Measurements from ENCODE around the gene PTGFRN.

The PTGFRN gene

DNA sequence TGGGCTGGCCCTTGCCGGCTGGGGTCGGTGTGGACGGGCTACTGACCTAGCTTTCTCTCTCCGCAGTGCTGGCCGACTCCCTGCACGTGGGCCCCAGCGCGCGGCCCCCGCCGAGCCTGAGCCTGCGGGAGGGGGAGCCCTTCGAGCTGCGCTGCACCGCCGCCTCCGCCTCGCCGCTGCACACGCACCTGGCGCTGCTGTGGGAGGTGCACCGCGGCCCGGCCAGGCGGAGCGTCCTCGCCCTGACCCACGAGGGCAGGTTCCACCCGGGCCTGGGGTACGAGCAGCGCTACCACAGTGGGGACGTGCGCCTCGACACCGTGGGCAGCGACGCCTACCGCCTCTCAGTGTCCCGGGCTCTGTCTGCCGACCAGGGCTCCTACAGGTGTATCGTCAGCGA lies 34.9 kb downstream of the PTGFRN start:
- no peak for DNase-seq

DNA sequence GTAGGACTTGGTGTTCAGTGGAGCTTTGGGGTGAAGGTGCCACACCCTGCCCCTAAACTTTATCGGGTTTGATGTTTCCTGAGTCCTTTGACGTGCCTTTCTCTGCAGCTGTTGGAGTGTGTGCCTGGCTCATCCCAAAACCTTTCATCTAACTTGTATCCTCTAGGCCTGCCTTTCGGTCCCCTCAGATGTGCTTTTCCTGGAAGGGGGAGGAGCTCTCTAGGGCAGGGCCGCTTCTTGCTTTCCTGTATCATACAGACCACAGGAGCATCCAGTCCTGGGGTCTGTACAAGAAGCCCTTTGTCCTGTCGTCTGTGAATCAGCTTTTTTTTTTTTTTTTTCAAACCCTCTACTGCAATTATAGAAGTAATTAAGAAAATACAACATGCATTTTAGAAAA lies 35.7 kb downstream of the PTGFRN start:
- no peak for DNase-seq

GRCh38 chr1:116945996-116946395 lies 36.3 kb downstream of the PTGFRN start:
- DNase-seq, result no peak

GRCh38 chr1:116947092-116947860 lies 37.6 kb downstream of the PTGFRN start:
- no peak for DNase-seq

DNA sequence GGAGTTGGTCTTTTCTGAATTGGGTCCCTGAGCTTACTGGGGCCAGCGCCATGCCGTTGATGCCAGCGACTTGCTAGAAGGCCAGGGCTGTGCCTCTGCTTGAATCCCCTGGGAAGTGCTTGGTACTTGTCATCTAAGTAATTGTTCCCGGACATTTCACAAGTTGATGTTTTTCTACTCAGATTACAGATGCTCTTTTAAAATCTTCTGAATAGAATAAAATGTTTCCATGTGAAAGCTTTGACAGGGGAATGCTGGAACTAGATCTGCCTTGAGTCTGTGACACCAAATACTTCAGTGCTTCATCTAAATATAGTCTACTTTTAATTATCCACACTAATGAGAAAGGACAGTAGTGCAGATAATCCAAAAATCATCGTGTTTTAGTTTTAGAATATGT lies 38.3 kb downstream of the PTGFRN start:
- DNase-seq, result no peak

DNA sequence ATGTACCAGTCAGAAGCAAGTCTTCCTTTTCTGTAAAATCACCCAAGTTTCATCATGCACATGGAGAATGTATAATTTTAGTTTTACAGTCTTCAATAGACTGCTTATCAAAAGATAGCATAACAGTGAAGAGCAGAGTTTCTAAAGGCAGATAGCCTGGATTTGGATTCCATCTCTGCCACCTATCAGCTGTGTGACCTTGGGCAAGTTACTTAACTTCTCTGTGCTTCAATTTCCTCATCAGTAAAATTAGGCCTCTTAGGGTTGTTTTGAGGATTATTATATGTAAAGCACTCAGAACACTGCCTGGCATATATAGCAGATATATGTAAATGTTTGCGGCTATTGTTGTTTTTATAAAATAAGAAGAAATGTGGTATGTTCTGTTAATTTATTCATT lies 38.9 kb downstream of the PTGFRN start:
- no peak for DNase-seq

DNA sequence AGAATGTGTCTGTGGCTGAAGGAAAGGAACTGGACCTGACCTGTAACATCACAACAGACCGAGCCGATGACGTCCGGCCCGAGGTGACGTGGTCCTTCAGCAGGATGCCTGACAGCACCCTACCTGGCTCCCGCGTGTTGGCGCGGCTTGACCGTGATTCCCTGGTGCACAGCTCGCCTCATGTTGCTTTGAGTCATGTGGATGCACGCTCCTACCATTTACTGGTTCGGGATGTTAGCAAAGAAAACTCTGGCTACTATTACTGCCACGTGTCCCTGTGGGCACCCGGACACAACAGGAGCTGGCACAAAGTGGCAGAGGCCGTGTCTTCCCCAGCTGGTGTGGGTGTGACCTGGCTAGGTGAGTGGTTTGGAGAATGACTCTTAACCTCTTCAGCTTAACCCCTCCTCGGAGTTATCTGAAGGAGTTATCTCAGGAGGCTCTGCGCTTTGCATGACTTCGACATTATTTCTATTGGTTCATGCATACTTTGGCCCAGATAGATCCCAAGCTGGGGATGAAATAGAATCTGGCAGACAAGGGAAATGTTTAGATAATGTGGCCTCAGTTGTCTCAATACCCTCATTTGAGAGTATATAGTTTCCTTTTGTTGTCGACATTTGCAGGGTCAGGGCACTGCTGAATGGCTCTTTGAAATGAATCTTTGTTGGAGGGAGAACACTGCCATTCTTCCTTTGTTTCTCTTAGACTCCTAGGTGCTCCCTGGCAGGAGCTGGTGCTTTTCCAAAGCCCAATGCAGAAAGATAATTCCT lies 39.7 kb downstream of the PTGFRN start:
- no peak for DNase-seq

- DNase-seq, result no peak
Observed at GRCh38 chr1:116950517-116951199, 40.9 kb downstream of the PTGFRN start.

- DNase-seq, result peak; percentile 57
Observed at GRCh38 chr1:116951200-116951935, 41.7 kb downstream of the PTGFRN start.

DNA sequence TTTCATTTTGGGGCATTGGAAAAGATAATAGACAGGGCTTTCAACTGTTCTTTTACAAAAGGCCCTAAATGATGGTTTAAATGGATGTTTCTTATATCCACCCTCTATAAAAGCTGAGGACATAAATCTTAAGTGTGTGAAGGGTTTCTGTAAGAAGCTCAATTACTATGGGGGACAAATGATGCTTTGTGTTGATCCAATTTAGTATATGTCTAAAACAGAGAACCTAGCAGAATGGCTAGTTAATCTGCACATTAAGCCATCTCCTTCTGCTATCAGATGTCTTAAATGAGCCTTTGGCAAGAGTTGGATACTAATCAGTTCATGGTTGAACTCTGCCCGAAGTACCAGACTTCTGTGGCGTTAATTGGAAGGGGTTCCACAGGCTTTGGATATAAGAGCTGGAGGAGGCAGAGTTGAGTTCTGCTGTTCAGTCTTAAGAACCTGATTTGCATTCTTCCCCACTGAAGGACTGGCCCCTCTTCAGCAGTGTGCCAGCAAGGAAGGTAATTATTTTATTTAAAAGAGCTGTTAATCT lies 43.1 kb downstream of the PTGFRN start:
- no peak for DNase-seq

DNA sequence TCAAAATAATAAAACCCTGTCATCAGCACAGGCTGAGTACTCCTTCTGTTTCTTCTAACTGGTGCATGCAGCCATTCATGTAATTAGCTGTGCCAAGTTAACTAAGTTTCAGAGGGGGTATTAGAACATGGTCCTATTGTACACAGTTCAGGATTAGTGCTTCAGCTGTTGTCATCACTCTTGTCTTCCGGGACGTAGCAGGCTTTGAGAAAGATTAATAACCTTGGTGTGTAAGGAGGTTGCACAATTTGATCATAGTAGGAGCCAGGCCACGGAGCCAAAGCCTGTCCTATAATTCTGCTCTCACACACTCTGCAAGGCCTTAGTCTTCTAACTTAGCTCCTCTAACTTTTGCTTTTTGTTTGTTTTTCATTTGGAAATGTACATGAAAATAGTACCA lies 44.7 kb downstream of the PTGFRN start:
- peak; percentile 22 for DNase-seq

- no peak for DNase-seq
Observed at GRCh38 chr1:116956378-116956777, 46.7 kb downstream of the PTGFRN start.

DNA sequence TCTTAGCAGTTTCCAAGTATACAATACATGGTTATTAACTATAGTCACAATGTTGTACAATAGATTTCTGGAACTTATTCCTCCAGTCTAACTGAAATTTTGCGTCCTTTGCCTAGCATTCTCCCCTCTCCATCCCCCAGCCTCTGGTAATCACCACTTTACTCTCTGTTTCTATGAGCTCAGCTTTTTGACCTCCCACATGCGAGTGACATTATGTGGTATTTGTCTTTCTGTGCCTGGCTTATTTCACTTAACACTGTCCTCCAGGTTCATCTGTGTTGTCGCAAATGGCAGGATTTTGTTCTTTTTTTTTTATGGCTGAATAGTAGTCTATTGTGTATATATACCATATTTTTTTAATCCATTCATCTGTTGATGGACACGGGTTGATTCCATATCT lies 47.9 kb downstream of the PTGFRN start:
- no peak for DNase-seq

- no peak for DNase-seq
Observed at GRCh38 chr1:116958110-116958509, 48.4 kb downstream of the PTGFRN start.

DNA sequence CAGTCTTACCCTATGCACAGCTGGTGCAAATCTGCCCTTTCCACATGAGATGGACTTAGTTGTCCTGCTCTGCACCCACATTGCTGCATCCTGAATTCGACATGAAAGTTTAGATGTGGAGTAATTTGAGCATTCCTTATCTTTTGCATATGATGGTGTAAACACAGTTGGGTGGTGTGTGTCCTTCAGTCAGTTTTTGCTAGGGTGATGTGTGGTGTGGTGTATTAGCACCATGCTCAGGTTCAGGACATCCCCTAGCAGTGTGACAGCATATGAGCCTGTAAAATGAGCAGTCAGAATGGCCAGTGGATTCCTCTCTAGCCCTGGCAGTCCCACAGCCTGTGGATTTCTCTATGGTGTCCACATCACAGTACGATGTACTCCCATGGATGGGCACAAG lies 49.3 kb downstream of the PTGFRN start:
- no peak for DNase-seq

DNA sequence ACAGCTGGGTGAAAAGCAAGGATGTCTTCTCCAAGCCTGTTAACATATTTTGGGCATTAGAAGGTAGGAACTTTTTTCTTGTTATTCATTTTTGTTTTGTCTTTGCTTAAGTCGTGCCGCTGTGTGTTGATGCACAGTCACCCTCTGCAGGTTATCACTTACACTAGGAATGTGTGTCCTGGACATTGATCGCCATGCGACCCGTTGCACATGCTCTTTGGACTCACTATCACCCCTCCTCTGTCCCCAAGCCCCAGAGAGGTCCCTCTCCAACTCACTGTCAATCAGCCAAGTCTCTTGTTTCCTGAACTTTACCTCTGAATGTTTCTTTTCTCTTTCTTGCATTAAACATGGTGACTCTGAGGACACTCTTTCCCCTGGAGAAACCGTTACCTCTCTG lies 51.9 kb downstream of the PTGFRN start:
- DNase-seq, result no peak

GRCh38 chr1:116962987-116963639 lies 53.4 kb downstream of the PTGFRN start:
- DNase-seq, result no peak

- peak; percentile 14 for DNase-seq
Observed at GRCh38 chr1:116966791-116967190, 57.1 kb downstream of the PTGFRN start.

- DNase-seq, result no peak
Observed at GRCh38 chr1:116968724-116969123, 59.0 kb downstream of the PTGFRN start.

DNA sequence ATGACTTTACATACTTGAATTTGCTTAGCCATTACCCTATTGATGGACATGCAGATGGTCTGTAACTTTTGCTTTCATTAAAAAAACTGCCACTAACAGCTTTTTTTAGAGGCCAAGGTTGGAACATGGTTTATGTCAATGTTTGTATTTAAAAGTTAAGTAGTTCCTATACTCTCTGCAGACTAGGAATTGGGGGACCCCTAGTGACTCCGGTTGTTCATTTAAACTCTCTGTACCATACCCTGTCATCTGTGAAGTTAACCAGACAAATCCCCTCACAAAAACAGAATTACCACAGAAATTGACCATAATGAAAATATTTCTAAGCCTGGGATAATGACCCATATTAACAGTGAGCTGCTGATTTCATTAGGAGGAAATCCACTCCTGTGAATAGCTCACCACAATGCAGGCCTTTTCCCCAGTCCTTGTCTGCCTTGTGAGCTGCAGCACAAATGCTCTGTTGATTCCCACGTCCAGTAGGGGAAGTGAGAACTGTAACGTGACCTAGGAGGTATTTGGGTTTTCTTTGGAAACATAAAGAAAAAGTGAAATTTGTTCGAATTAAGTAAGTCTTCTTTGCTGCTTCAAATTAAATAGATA lies 61.6 kb downstream of the PTGFRN start:
- DNase-seq, result no peak

GRCh38 chr1:116971965-116972673 lies 62.4 kb downstream of the PTGFRN start:
- DNase-seq, result no peak
